GM03348 (cell line): Measurements from ENCODE around the gene PIK3R2.
"Not testable (repeated sequence)": the region's sequence is repeated elsewhere in the genome, so short reads cannot be mapped to it uniquely, and the experiment has no call there.

Experiments
- DNase-seq: peaks from one replicate; pipeline ENCODE4 v3.0.0; 2012; ENCODE audit warnings: low spot score

The PIK3R2 gene

GRCh38 chr19:18155095-18156087 is 2.4 kb downstream of the PIK3R2 start:
- no peak for DNase-seq

- DNase-seq, result no peak
Observed at GRCh38 chr19:18156268-18156667, 3.3 kb downstream of the PIK3R2 start.

- peak; percentile 65 for DNase-seq
Observed at GRCh38 chr19:18156841-18157464, 4.0 kb downstream of the PIK3R2 start.

- DNase-seq, result no peak
Observed at GRCh38 chr19:18157465-18158063, 4.6 kb downstream of the PIK3R2 start.

- no peak for DNase-seq
Observed at GRCh38 chr19:18158467-18158866, 5.5 kb downstream of the PIK3R2 start.

- DNase-seq, result not testable (repeated sequence)
Observed at GRCh38 chr19:18159059-18159616, 6.2 kb downstream of the PIK3R2 start.

- no peak for DNase-seq
Observed at GRCh38 chr19:18159810-18160209, 6.8 kb downstream of the PIK3R2 start.

- no peak for DNase-seq
Observed at GRCh38 chr19:18160493-18160970, 7.6 kb downstream of the PIK3R2 start.

GRCh38 chr19:18160971-18161635 is 8.1 kb downstream of the PIK3R2 start:
- DNase-seq, result peak; percentile 96

- no peak for DNase-seq
Observed at GRCh38 chr19:18161636-18162002, 8.7 kb downstream of the PIK3R2 start.

- DNase-seq, result no peak
Observed at GRCh38 chr19:18164072-18164471, 11.1 kb downstream of the PIK3R2 start.

- DNase-seq, result no peak
Observed at GRCh38 chr19:18165794-18166544, 13.0 kb downstream of the PIK3R2 start.

- no peak for DNase-seq
Observed at GRCh38 chr19:18167011-18167410, 14.0 kb downstream of the PIK3R2 start.

GRCh38 chr19:18167975-18168645 is 15.1 kb downstream of the PIK3R2 start:
- peak; percentile 86 for DNase-seq

GRCh38 chr19:18168673-18169381 is 15.9 kb downstream of the PIK3R2 start:
- DNase-seq, result no peak

- DNase-seq, result peak; percentile 3
Observed at GRCh38 chr19:18170714-18171255, 17.8 kb downstream of the PIK3R2 start.

GRCh38 chr19:18171605-18172327 is 18.8 kb downstream of the PIK3R2 start:
- DNase-seq, result peak; percentile 5

- no peak for DNase-seq
Observed at GRCh38 chr19:18172331-18173053, 19.5 kb downstream of the PIK3R2 start.
